NK-92 (cell line): ENCODE data around the gene ITGB1.
"Not testable (repeated sequence)": the region's sequence is repeated elsewhere in the genome, so short reads cannot be mapped to it uniquely, and the experiment has no call there.

ENCODE experiments used
- DNase-seq: peaks from one replicate; lab custom pipeline; 2025; ENCODE audit not compliant: unreplicated experiment; lab: John Stamatoyannopoulos, UW

ITGB1 gene

DNA sequence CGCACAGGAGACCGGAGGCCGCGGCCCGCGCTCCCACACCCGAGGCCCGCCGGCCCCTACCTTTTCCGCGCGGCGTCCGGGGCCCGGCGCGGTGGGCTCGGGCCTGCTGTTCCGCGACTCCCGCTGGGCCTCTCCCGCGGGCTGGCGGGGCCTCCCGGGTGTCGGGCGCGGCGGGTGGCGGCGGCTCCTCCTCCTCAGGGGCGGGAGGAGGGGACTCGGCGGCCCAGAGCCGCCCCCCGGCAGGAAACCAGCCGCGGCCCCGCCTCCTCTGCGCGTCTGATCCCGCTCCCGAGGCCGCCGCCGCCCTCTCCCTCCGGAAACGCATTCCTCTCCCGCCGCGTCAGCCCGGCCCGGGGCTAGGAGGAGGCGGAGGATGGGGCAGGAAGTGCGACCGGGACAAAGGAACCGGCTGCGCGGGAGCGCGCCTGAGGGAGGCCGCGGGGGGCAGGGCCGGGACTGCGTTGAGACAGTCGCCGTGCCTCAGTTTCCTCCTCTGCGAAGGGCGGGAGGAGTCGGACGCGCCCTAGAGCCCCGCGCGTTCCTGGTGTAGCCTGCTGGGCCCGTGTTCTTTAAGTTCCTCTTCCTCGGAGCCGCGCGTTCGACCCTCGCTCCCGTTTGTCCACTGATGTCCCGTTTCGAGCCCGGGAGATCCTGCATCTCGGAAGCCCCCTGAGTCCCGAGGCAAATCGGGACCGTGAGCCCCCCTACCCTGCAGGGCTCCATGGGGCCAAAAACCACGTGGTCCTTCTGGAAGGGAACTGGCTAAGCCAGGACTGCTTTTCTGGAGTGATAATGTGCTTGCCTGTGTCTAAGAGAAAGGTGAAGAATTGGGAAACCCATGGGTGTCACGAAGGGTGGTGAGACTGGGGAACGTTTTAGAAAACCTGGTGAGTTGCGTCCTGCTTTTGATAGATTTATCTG, at the start of gene ITGB1:
Gene ITGB1 (minus strand): TSS at position 146 of the 921 bp plus-strand sequence. CDS start 22,672 bp downstream, outside the sequence.
- DNase-seq, result peak; percentile 3

DNA sequence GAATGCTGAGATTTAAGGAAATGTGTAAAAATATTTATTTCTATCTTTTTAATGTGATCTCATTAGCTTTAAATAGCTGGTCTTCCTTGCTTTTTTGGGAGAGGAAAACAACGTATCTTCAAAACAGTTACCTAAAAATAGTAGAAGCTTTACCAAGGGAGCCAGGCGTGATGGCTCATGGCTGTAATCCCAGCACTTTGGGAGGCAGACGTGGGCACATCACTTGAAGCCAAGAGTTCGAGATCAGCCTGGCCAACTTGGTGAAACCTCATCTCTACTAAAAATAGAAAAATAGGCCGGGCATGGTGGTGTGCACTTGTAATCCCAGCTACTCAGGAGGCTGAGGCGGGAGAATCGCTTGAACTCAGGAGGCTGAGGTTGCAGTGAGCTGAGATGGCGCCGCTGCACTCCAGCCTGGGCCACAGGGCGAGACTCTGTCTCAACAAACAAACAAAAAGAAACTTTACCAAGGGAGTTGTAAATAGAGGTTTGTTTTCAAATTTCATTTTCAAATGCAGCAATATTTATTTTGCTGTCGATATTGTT, 48.4 kb upstream of the ITGB1 start:
- DNase-seq, result no peak

DNA sequence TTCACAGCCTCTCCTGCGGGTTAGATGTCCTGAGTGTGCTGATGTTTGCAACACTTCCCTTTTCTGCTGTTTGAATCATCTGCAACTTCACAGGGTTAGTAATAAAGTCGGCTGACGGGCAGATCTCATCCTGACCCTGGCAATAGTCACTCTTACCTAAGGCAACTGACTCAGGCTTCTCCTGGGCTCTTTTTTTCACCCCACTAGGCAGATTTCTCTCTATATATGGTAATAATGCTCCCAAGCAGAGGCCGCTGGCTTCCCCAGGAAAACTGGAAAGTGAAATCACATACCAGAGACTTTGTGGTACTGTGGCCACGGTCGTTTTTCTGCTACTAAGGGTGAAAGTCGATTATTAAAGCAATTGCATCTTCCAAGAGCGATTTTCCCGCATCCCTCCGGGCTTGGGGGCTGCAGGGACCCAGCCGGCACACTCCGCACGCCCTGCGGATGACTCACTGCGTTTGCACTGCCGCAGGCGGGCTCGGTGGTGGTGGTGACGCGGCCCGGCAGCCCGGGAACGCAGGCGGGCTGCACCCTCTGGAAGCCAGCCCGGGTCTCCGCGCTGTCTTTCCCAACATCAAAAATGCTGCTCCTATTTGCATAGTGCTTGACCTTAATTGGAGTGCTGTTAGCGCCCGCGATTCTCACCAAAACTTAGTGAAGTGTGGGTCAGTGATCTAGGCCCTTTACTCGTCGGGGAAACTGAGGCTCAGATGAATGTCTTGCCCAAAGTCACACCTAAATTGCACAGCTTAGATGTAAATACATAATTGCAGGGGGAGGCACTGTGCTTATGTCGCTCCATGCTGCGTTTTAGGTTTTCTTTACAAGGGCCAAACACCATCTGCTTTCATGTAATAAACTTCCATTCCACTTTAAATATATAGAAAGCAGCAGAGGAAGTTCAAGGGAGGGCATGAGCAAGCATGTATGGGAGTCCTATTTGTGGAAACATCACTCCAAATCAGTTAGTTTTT, 47.6 kb upstream of the ITGB1 start:
- DNase-seq, result no peak

DNA sequence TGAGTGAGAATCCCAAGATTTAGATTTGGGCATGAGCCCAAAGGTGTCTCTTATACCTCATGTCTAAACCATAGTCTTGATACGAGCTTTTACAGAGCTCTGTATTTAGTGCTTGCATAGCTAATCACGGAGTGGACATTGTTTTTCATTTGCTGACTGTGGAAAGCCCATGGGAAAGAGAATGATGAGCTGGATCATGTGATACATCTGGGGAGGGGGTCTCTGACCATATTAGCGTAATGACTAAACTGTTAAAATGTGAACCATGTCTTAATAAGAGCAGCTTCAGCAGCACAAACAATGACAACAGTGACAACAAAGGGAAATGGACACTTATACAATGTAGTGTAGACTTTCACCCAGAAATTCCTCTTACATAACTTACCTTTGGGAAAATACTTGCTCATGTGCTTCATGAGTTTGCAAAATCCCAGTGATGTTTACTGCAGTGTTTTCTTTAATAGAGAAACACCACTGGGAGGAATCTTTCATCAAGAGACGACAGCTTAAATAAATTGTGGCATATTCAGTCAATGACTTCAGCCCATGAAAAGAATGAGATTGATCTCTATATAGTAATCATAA, 44.0 kb upstream of the ITGB1 start:
- DNase-seq, result no peak

DNA sequence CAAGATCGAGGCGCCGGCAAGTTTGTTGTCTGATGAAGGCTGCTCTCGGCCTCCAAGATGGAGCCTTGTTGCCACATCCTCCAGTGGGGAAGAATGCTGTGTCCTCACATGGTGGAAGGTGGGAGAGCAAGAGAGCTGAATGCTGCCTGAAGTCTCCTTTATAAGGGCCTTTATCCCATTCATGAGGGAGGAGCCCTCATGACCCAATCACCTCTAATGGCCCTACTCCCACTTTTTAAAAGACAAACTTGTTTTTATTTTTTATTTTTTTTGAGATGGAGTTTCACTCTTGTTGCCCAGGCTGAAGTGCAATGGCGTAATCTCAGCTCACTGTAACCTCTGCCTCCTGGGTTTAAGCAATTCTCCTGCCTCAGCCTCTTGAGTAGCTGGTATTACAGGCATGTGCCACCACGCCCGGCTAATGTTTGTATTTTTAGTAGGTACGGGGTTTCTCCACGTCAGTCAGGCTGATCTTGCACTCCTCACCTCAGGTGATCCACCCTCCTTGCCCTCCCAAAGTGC, 40.1 kb upstream of the ITGB1 start:
- DNase-seq, result not testable (repeated sequence)

DNA sequence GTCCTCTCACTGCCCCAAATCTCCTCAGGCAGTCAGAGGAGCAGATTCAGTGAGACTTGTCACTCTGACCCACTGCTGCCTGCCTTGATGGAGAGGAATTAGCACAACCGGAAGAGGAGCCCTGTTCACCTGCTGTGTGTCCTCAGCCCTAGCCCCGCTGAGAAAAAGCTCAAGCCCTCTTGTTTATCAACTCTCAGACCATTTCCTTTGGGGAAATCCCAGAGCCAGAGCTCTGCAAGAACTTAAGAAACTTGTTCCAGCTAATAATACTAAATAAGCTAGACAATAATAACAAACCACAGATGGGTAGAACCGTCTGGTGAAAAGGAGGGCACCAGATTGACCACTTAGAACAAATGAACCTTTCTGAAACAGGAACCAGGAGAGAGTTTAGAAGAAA, 37.7 kb upstream of the ITGB1 start:
- no peak for DNase-seq

DNA sequence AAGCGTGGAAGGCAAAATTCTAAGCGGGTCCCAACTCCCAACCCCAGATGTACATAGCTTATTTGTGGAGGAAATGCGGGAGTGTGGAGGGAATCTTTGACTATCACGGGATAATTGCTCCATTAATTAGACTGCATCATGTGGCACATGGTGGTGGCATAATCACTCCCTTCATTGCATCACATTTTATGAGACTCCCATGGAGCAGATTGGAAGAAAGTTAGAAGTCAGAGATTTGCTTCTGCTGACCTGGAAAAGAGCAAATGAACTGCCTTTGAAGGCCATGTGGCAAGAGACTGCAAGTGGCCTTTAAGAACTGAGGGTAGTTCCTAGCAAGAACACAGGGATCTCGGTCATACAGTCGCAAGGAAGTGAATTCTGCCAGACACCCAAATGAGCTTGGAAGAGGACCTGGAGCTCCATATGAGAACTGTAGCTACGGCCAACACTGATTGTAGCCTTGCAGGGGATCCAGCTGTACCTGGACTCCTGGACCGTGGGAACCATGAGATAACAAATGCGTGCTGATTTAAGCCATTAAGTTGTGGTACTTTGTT, 37.1 kb upstream of the ITGB1 start:
- no peak for DNase-seq

DNA sequence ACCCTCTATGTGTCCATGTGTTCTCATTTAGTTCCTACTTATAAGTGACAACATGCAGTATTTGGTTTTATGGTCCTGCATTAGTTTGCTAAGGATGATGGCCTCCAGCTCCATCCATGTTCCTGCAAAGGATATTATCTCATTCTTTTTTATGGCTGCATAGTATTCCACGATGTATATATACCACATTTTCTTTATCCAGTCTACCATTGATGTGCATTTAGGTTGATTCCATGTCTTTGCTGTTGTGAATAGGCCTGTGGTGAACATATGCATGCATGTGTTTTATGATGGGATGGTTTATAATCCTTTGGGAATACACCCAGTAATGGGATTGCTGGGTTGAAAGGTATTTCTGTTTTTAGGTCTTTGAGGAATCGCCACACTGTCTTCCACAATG, 36.6 kb upstream of the ITGB1 start:
- not testable (repeated sequence) for DNase-seq

DNA sequence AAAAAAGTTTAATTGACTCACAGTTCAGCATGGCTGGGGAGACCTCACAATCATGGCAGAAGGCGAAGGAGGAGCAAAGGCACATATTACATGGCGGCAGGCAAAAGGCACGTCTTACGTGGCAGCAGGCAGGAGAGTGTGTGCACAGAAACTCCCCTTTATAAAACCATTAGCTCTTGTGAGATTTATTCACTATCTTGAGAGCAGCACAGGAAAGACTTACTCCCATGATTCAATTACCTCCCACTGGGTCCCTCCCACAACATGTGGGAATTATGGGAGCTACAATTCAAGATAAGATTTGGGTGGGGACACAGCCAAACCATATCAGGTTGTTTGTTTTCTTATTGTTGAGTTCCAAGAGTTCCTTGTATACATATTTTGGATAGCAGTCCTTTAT, 34.3 kb upstream of the ITGB1 start:
- not testable (repeated sequence) for DNase-seq

DNA sequence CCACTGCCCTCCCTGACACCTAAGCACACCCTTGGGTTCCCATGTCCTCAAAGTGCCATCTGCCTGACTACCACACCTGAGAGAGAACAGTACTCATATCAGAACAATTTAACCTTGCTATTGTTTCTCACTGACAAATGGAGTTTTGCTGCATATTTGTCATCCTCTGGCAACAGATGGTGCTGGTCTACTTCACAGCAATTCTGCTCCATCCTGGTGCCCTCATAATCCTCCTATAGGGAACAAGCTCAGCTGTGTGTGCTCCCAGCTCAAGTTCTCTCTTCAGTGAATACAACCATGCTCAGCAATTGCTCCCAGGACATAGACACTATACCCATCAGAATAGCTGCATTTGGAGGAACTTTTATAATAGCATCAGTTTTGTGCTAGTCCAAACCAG, 32.8 kb upstream of the ITGB1 start:
- no peak for DNase-seq

DNA sequence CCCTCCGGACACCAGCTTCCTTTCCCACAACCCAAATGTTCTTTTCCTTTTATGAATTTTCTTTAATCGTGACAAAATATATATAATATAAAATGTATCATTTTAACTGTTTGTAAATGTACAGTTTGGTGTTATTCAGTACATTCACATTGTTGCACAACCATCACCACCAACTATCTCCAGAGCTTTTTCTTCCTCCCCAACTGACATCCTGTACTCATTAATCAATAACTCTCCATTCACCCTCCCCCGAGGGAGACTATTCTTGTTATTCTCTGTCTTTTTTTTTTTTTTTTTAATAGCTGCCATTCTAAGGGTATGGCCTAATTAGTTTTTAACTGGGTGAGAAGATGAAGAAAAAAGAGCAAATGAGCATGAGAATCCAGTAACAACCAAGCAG, 30.6 kb upstream of the ITGB1 start:
- no peak for DNase-seq

DNA sequence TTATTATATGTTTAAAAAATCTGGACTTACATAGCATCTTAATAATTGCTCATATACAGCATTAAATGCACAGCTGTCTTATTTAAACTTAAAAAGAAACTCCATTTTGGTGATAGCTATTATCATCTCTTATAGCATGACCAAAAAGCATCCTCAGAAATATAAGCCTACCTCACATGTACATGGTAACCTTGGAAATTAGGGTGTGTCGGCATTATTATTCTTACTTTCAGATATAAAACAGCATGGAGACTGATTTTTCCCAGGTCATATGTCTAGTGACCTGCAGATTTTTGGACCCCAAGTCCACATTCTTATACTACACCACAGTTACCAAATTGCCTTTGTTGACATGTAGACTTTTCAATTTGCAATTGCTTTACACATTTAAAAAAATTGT, 29.1 kb upstream of the ITGB1 start:
- DNase-seq, result no peak

DNA sequence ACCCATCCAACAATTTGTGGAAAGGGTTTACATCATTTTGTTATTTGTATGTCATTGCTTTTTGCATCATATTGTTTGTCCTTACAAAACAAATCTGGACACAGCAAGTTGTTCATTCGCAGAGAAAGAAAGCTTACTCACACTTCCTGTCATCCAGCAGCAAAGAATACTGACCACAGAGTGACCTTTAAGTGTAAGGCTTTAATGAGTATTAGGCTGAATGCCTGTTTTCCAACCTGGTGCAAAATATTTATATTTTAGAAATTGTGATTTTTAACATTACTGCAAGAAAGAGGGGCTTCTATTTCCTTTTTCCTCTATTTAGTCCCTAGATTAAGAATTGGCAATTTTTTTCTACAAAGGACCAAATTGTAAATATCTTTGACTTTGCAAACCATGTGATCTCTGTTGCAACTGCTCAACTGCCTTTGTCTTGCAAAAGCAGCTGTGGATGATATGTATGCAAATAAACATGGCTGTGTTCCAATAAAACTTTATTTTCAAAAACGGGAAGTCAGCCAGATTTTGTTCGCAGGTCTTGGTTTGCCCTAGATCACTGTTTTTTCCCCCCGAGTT, 27.8 kb upstream of the ITGB1 start:
- no peak for DNase-seq

DNA sequence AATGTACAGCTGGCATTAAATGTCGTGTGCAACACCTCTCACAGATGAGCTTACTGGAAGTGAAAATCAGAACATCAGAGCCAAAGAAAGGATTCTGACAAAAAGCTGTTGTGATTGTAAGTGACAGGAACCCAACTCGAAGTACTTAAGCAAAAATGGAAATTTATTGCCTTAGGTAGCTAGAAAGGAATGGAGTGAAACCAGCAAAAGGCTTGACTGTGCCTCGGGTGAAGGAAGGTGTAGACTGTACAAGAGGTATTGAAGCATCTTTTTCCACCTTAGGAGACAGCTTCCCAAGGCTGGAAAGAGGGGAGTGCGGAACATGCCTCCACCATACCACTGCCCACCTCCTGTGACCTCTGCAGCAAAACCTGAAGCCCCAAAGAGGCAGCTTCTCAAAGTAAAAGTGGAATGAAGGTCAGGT, 27.3 kb upstream of the ITGB1 start:
- no peak for DNase-seq

DNA sequence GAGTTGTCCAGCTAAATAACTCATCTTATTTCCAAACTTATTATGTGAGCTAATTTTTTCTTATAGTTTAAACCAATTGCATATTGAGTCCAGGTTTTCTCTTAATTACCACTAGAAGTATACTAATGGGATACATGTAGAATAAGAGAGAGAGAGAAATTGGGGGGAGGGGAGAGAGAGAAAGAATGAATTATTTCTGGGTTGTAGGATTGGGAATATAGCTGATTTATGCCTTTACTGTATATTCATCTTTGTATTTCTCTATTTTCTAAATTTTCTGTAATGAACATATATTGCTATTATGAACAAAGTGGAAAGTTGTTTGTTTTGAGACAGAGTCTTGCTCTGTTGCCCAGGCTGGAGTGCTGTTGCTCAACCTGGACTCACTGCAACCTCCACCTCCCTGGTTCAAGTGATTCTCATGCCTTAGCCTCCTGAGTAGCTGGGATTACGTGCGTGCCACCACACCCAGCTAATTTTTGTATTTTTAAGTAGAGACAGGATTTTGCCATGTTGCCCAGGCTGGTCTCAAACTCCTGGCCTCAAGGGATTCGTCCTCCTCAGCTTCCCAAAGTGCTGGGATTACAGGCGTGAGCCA, 26.1 kb upstream of the ITGB1 start:
- no peak for DNase-seq

DNA sequence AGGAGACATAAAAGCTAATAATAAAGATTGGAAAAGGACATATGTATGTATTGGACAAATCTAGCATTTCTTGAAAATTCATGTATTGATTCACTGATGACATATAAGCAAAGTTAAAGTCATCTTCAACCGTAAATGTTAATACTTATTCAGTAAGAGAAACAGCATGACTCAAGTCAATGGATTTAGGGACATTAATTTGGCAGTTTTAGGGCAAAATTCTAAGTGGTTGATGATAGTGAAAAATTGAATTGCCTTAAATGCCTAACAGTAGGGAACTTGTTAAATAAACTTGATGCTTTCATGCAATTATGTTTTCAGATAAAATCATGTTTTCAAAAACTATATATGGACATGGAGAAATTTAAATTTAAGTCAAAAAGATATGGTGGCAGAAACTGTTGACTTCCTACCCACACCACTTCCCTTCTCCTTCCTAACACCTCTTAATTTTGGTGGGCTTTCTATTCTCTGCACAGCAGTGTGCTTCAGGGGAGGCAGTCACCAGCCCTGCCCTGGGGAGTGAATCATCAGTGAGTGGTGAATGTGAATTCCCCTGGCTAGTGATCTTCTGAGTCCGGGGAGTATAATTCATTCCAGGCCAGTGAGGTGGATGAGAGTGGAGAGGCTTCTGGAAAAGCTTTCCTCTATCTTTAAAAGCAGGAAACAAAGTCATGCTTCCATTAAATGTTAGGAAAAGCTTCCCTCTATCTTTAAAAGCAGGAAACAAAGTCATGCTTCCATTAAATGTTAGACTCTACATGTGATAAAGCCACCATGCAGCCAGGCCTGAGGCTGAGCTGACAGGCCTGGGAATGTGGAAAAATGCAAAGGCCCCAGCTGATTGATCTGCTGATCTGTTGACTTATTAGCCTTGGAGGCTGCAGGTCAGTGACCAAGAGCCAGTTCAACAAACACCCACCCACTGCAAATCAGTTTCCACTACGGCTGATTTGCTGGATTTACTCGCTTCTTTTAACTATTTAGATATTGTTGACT, 25.2 kb upstream of the ITGB1 start:
- DNase-seq, result no peak

DNA sequence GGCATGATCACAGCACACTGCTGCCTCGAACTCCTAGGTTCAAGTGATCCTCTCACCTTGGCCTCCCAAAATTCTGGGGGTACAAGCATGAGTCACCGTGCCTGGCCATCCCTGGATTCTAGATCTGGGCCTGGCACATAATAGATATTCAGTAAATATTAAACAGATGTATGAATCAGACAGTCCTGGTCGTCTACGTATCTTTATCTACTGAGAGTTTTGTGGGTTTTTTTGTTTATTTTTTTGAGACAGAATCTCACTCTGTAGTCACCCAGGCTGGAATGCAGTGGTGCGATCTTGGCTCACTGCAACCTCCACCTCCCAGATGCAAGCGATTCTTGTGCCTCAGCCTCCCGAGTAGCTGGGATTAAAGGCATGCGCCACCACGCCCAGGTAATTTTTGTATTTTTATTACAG, 24.3 kb upstream of the ITGB1 start:
- no peak for DNase-seq

DNA sequence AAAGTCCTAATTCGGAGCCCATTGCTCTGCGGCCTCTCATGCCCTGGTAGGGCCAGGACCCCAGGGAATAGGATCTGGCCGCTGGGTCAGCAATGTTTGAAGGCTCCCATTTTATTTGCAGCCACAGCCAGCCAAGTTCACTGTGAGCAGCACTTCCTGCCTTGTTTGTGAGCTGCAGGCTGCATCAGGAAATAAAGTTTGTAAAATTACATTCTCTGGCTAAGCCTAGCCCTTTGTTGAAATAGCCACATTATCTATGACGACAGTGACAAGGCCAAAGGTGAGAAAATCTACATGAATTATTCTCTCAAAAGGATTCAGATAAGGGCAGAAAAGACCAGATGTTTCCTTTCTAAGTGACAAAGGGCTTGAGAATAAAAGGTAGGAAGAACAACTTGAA, 23.7 kb upstream of the ITGB1 start:
- no peak for DNase-seq
